HepG2 (cell line): ENCODE results near the gene HBS1L. TPM values are rescaled to one million over a fixed set of nuclear protein-coding genes. Genes with fewer than 3 reads are reported as not detected.

Experiments used
- ATAC-seq: fragments of 200-7000 bp; cut with Tn5 transposase; 3 replicates; pipeline ENCODE4 v1.9.1; 2020; ENCODE audit warnings: mild to moderate bottlenecking, moderate library complexity
- BruUV-seq: library from RNA; stranded (reverse); fragments of 400-500 nt; replicated peaks from 2 replicates; lab custom pipeline; 2021; lab: Mats Ljungman, UMichigan
- CTCF ChIA-PET: fragments of 300-600 bp; formaldehyde crosslinking; extraction: SDS; loops from one replicate; lab custom pipeline; 2021; ENCODE audit warnings: low total read pairs, inconsistent platforms, low intra/inter-chr PET ratio; lab: Yijun Ruan, JAX
- POLR2A ChIA-PET: fragments of 350-600 bp; sonication (Branson Sonifier 250); formaldehyde crosslinking; loops from one replicate; lab custom pipeline; 2020; ENCODE audit warnings: antibody characterized with exemption, inconsistent platforms; lab: Yijun Ruan, JAX
- DNase-seq: peaks from one replicate; pipeline ENCODE4 v3.0.0-alpha.2; 2015; ENCODE audit warnings: low spot score
- FAIRE-seq: peaks from 3 replicates; lab custom pipeline; 2011; peaks lifted over from hg19 to GRCh38; lab: Jason Lieb, UNC
- H2AFZ ChIP-seq: one replicate; pipeline ENCODE4 v1.6.1; 2011; ENCODE audit warnings: low read length, inconsistent platforms
- H3K27ac ChIP-seq: fragments of 300-600 bp; 3 replicates; pipeline ENCODE4 v1.8.0; 2011; ENCODE audit warnings: mixed run types, mild to moderate bottlenecking, mixed read lengths, low read length, inconsistent platforms; ENCODE audit not compliant: insufficient read depth; ENCODE audit errors: extremely low read length
- H3K27me3 ChIP-seq, 2 experiments: fragments of 200-600 bp in 1 of 2; 2 replicates in 1 of 2; 3 replicates in 1 of 2; pipeline versions ENCODE4 v1.6.0 to v1.8.0; 2011; ENCODE audit warnings: low read length in 2 of 2, mild to moderate bottlenecking in 2 of 2, moderate library complexity in 2 of 2, inconsistent platforms in 1 of 2; ENCODE audit not compliant: insufficient read depth in 2 of 2, control insufficient read depth in 1 of 2
- H3K36me3 ChIP-seq, 2 experiments: fragments of 200-600 bp in 1 of 2; replicated peaks in 1 of 2; 2 replicates in 1 of 2; 3 replicates in 1 of 2; pipeline versions ENCODE4 v1.5.1 to v1.8.0; 2011; ENCODE audit warnings: low read length in 2 of 2, inconsistent platforms in 1 of 2; ENCODE audit not compliant: insufficient read depth in 2 of 2, control insufficient read depth in 1 of 2
- H3K4me1 ChIP-seq: 2 replicates; pipeline ENCODE4 v1.5.1; 2012; ENCODE audit warnings: low read length, inconsistent platforms; ENCODE audit not compliant: insufficient read depth
- H3K4me2 ChIP-seq: 2 replicates; pipeline ENCODE4 v1.6.0; 2011; ENCODE audit warnings: low read depth, low read length, inconsistent platforms
- H3K4me3 ChIP-seq, 3 experiments: fragments of 200-600 bp in 1 of 3; sonication (generic), shearing (Covaris generic) in 1 of 3; replicated peaks in 1 of 3; 2 replicates each; pipeline ENCODE4 v1.5.1; 2011 to 2016; ENCODE audit warnings: low read length in 3 of 3, inconsistent platforms in 2 of 3, low read depth in 2 of 3, mild to moderate bottlenecking in 2 of 3, control low read depth in 1 of 3, mixed read lengths in 1 of 3; ENCODE audit not compliant: insufficient read depth in 1 of 3
- H3K79me2 ChIP-seq: one replicate; pipeline ENCODE4 v1.6.1; 2011; ENCODE audit warnings: low read length, inconsistent platforms; ENCODE audit not compliant: insufficient read depth
- H3K9ac ChIP-seq: 2 replicates; pipeline ENCODE4 v1.6.0; 2011; ENCODE audit warnings: mild to moderate bottlenecking, low read depth, low read length, inconsistent platforms; ENCODE audit not compliant: insufficient read depth
- H3K9me3 ChIP-seq: 2 replicates; pipeline ENCODE4 v1.5.1; 2012; ENCODE audit warnings: mild to moderate bottlenecking, low read length
- H4K20me1 ChIP-seq: 2 replicates; pipeline ENCODE4 v1.6.0; 2011; ENCODE audit warnings: inconsistent platforms, mild to moderate bottlenecking, low read length, moderate library complexity; ENCODE audit not compliant: insufficient read depth
- CENPX ChIP-seq: sonication (generic); formaldehyde crosslinking; IDR thresholded peaks from 2 replicates; pipeline ENCODE4 v1.9.0; 2021; ENCODE audit warnings: mild to moderate bottlenecking, missing genetic modification reagents, moderate library complexity
- GATAD2A ChIP-seq: IDR thresholded peaks from 2 replicates; pipeline ENCODE4 v1.6.1; 2016
- HNRNPH1 ChIP-seq: fragments of 200-400 bp; formaldehyde crosslinking; optimal IDR thresholded peaks from 2 replicates; pipeline ENCODE3; 2017; ENCODE audit warnings: mild to moderate bottlenecking, low read depth, low read length
- IRX3 ChIP-seq: sonication (generic); formaldehyde crosslinking; IDR thresholded peaks from 2 replicates; pipeline ENCODE4 v1.8.1; 2023; ENCODE audit warnings: mild to moderate bottlenecking, low read depth, missing genetic modification reagents, borderline replicate concordance
- JUNB ChIP-seq: sonication (generic); formaldehyde crosslinking; IDR thresholded peaks from 2 replicates; pipeline ENCODE4 v1.8.0; 2022; ENCODE audit warnings: missing genetic modification reagents, mild to moderate bottlenecking, borderline replicate concordance
- TP53 ChIP-seq: sonication (generic); formaldehyde crosslinking; conservative IDR thresholded peaks from 2 replicates; pipeline ENCODE4 v1.4.0; 2020; ENCODE audit warnings: missing genetic modification reagents
- ZNF232 ChIP-seq: sonication (generic); formaldehyde crosslinking; IDR thresholded peaks from 2 replicates; pipeline ENCODE4 v1.4.0; 2020; ENCODE audit warnings: missing genetic modification reagents, borderline replicate concordance
- ZNF282 ChIP-seq: fragments of 450-650 bp; IDR thresholded peaks from 2 replicates; pipeline ENCODE4 v1.6.1; 2018; ENCODE audit not compliant: partially characterized antibody
- ZNF33B ChIP-seq: sonication (generic); formaldehyde crosslinking; IDR thresholded peaks from 2 replicates; pipeline ENCODE4 v1.5.1; 2020; ENCODE audit warnings: mild to moderate bottlenecking, missing genetic modification reagents
- ZNF737 ChIP-seq: sonication (generic); formaldehyde crosslinking; IDR thresholded peaks from 2 replicates; pipeline ENCODE4 v1.5.0; 2020; ENCODE audit warnings: missing genetic modification reagents, mild to moderate bottlenecking, borderline replicate concordance
- ZNF780A ChIP-seq: sonication (generic); formaldehyde crosslinking; IDR thresholded peaks from 2 replicates; pipeline ENCODE4 v1.8.0; 2022; ENCODE audit warnings: mild to moderate bottlenecking, missing genetic modification reagents, moderate library complexity
- WGBS: methylation state at CpG from one replicate; pipeline ENCODE4 v1.1.6; 2017; ENCODE audit warnings: low lambda C conversion rate; 5-methylcytosine and 5-hydroxymethylcytosine counted together
- in situ Hi-C: cut with HindIII; loops from 2 replicates; pipeline ENCODE4 v1.10.0; 2017; ENCODE audit warnings: low pct_unique_long_range_greater_than_20kb; ENCODE audit not compliant: extremely low pct_ligation_motif_present
- intact Hi-C: fragments of 100-400 bp; cut with micrococcal nuclease; formaldehyde crosslinking; loops from one replicate; pipeline ENCODE4 v1.10.0; 2022; ENCODE audit not compliant: unreplicated experiment
- polyA plus RNA-seq, 8 experiments: library from polyadenylated mRNA; depleted of rRNA in 3 of 8; stranded (reverse) in 7 of 8; unstranded in 1 of 8; fragments of >200 nt; fragmentation: Illumina TruSeq in 4 of 8; extraction: Trizol in 4 of 8; gene quantifications; 2 replicates each; pipeline versions ENCODE4 v1.2.1 to v1.2.3, GENCODE V29; 2011 to 2016; ENCODE audit warnings: low read depth in 4 of 8, missing spikeins in 1 of 8, mixed read lengths in 1 of 8; ENCODE audit not compliant: insufficient read depth in 1 of 8
- total RNA-seq, 5 experiments: library from RNA; depleted of rRNA; stranded (reverse); fragments of >200 nt; fragmentation: Illumina TruSeq; extraction: Trizol; gene quantifications; 2 replicates each; pipeline ENCODE4 v1.2.3, GENCODE V29; 2016; ENCODE audit warnings: low read depth in 1 of 5
- TF ChIP-seq, protein P1 (sequence below): sonication (generic); formaldehyde crosslinking; IDR thresholded peaks from 2 replicates; pipeline ENCODE4 v1.4.0; 2020; ENCODE audit warnings: missing genetic modification reagents, borderline replicate concordance
- TF ChIP-seq, protein P2 (sequence below): sonication (generic); formaldehyde crosslinking; IDR thresholded peaks from 2 replicates; pipeline ENCODE4 v1.4.0; 2020; ENCODE audit warnings: missing genetic modification reagents
- TF ChIP-seq, protein P3 (sequence below): IDR thresholded peaks from 2 replicates; pipeline ENCODE4 v1.6.1; 2018; ENCODE audit warnings: missing genetic modification reagents

Gene HBS1L
- total and polyA plus RNA-seq, 2 of the 13 experiments (the other 11 are each of a cell fraction or from before 2014, with no cell fraction given), result 44.1 to 138 TPM

DNA sequence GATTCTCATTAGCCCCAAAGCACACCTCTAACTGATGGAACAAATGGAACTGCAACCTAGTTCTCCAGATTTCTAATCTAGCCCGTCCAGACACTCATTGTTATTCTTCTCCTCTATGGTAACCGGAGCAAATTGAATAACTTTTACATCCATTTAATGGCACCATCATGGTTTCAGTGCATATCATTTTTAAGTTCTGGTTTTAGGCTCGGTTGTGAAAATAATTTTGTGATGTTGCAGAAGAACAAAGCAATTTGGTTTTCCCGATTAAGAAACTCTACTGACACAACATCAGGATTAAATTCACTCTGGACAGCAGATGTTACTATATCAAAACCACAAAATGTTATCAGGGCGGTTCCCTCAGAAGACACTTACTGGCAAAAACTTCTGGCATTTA lies 42.5 kb upstream of the HBS1L start (continued):
- TF ChIP-seq TP53, result no peak
- TF ChIP-seq GATAD2A, result no peak
- TF ChIP-seq JUNB (CRISPR knock-in tag), result no peak
- TF ChIP-seq ZNF232, result no peak
- TF ChIP-seq, protein P1, sequence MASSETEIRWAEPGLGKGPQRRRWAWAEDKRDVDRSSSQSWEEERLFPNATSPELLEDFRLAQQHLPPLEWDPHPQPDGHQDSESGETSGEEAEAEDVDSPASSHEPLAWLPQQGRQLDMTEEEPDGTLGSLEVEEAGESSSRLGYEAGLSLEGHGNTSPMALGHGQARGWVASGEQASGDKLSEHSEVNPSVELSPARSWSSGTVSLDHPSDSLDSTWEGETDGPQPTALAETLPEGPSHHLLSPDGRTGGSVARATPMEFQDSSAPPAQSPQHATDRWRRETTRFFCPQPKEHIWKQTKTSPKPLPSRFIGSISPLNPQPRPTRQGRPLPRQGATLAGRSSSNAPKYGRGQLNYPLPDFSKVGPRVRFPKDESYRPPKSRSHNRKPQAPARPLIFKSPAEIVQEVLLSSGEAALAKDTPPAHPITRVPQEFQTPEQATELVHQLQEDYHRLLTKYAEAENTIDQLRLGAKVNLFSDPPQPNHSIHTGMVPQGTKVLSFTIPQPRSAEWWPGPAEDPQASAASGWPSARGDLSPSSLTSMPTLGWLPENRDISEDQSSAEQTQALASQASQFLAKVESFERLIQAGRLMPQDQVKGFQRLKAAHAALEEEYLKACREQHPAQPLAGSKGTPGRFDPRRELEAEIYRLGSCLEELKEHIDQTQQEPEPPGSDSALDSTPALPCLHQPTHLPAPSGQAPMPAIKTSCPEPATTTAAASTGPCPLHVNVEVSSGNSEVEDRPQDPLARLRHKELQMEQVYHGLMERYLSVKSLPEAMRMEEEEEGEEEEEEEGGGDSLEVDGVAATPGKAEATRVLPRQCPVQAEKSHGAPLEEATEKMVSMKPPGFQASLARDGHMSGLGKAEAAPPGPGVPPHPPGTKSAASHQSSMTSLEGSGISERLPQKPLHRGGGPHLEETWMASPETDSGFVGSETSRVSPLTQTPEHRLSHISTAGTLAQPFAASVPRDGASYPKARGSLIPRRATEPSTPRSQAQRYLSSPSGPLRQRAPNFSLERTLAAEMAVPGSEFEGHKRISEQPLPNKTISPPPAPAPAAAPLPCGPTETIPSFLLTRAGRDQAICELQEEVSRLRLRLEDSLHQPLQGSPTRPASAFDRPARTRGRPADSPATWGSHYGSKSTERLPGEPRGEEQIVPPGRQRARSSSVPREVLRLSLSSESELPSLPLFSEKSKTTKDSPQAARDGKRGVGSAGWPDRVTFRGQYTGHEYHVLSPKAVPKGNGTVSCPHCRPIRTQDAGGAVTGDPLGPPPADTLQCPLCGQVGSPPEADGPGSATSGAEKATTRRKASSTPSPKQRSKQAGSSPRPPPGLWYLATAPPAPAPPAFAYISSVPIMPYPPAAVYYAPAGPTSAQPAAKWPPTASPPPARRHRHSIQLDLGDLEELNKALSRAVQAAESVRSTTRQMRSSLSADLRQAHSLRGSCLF (CRISPR knock-in tag), result no peak
- no peak for TF ChIP-seq CENPX (CRISPR knock-in tag)

DNA sequence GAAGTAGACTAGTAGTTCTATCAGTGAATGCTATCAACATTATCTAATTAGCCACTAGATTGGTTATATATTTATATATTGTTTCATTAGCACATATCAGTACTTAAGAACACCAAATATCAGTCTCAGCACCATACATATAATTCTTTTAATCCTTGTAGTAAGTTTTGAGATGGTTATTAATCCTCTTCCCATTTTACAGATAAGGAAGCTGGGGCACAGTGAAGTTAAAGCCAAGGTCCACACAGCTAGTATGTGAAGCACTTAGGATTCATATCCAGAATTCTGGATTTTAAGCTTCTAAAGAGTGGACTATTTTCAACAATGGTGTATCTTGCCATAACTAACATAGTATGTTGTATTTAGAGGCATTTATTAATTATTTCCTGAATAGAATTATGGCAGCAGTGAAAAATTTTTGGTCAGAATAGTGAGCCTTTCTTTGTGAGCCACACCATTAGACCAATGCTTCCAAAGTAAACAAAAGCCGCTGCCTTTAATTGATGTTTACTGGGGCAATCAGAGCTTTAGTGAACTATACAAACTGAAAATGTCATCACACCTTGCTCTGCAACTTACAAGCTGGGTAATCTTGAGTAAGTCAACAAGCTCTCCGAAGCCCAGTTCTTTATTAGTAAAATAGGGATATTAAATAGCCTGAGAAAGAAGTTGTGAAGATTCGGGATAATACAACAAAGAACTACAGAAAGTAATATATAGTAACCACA lies 41.9 kb upstream of the HBS1L start:
- CTCF ChIA-PET, result no interaction called here
- DNase-seq (no peak), ATAC-seq (no peak), FAIRE-seq (no peak)
- no peak overlapping the region for H3K27ac ChIP-seq
- no TSS peak for BruUV-seq
- POLR2A ChIA-PET, result no interaction called here
- H2AFZ ChIP-seq, result no peak overlapping the region
- H3K4me1 ChIP-seq, result no peaks in the 10 kb centered on the region
- no peak overlapping the region for H3K4me2 ChIP-seq
- in situ Hi-C loops (no loop called here), intact Hi-C loops (no loop called here)
- H3K79me2 ChIP-seq, result no peaks in the 10 kb centered on the region
- WGBS, result 4% methylated on average over 3 of the region's 3 CpGs
- H3K4me3 ChIP-seq, result no peak overlapping the region
- H3K9ac ChIP-seq, result no peak overlapping the region
- no peaks in the 10 kb centered on the region; a peak in 3 of 5 replicates for H3K27me3 ChIP-seq
- no peaks in the 10 kb centered on the region for H3K9me3 ChIP-seq
- no peaks in the 10 kb centered on the region; the same call in 1 of the 2 replicates for H4K20me1 ChIP-seq
- H3K36me3 ChIP-seq, result no peaks in the 10 kb centered on the region
- TF ChIP-seq ZNF780A (CRISPR knock-in tag), result no peak
- TF ChIP-seq ZNF33B (CRISPR knock-in tag), result no peak
- TF ChIP-seq ZNF282, result no peak
- TF ChIP-seq, protein P2, sequence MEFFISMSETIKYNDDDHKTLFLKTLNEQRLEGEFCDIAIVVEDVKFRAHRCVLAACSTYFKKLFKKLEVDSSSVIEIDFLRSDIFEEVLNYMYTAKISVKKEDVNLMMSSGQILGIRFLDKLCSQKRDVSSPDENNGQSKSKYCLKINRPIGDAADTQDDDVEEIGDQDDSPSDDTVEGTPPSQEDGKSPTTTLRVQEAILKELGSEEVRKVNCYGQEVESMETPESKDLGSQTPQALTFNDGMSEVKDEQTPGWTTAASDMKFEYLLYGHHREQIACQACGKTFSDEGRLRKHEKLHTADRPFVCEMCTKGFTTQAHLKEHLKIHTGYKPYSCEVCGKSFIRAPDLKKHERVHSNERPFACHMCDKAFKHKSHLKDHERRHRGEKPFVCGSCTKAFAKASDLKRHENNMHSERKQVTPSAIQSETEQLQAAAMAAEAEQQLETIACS (CRISPR knock-in tag), result no peak
- TF ChIP-seq ZNF737 (CRISPR knock-in tag), result no peak
- TF ChIP-seq IRX3 (CRISPR knock-in tag), result no peak
- TF ChIP-seq HNRNPH1, result no peak
- TF ChIP-seq, protein P3, sequence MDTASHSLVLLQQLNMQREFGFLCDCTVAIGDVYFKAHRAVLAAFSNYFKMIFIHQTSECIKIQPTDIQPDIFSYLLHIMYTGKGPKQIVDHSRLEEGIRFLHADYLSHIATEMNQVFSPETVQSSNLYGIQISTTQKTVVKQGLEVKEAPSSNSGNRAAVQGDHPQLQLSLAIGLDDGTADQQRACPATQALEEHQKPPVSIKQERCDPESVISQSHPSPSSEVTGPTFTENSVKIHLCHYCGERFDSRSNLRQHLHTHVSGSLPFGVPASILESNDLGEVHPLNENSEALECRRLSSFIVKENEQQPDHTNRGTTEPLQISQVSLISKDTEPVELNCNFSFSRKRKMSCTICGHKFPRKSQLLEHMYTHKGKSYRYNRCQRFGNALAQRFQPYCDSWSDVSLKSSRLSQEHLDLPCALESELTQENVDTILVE (CRISPR knock-in tag), result no peak
